ENCODE measurements around the gene ACAP3.

GRCh38 chr1:1342061-1342562 is 34.4 kb upstream of the ACAP3 start:
- TF ChIP-seq POLR2A (IDR thresholded peaks at IDR 0.05; ENCODE audit: extremely low read depth, insufficient read length), result no peak
- TF ChIP-seq, protein P1, sequence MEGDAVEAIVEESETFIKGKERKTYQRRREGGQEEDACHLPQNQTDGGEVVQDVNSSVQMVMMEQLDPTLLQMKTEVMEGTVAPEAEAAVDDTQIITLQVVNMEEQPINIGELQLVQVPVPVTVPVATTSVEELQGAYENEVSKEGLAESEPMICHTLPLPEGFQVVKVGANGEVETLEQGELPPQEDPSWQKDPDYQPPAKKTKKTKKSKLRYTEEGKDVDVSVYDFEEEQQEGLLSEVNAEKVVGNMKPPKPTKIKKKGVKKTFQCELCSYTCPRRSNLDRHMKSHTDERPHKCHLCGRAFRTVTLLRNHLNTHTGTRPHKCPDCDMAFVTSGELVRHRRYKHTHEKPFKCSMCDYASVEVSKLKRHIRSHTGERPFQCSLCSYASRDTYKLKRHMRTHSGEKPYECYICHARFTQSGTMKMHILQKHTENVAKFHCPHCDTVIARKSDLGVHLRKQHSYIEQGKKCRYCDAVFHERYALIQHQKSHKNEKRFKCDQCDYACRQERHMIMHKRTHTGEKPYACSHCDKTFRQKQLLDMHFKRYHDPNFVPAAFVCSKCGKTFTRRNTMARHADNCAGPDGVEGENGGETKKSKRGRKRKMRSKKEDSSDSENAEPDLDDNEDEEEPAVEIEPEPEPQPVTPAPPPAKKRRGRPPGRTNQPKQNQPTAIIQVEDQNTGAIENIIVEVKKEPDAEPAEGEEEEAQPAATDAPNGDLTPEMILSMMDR (IDR thresholded peaks at IDR 0.05; ENCODE audit: low read depth, low read length), result no peak
- TF ChIP-seq MYC (IDR thresholded peaks at IDR 0.05; ENCODE audit: low read depth, low read length), result no peak
